Thoracic aorta (tissue), 2 donors: ENCODE measurements around the gene LONRF2. TPM values are rescaled to one million over a fixed set of nuclear protein-coding genes. Genes with fewer than 3 reads are reported as not detected.

Experiments
- ATAC-seq: fragments of 150-250 bp; one replicate; pipeline ENCODE4 v1.8.0; 2017; ENCODE audit warnings: low read depth; ENCODE audit not compliant: insufficient number of reproducible peaks, low FRiP score
- DNase-seq: peaks from one replicate; pipeline ENCODE4 v3.0.0-alpha.2; 2020; ENCODE audit warnings: low spot score
- H3K27ac ChIP-seq, 2 donors: fragments of 200-600 bp; sonication (generic); 1 replicate in 1 of 2; 2 replicates in 1 of 2; pipeline ENCODE4 v1.5.1; 2016; ENCODE audit warnings: mild to moderate bottlenecking in 2 of 2, moderate library complexity in 2 of 2
- H3K27me3 ChIP-seq: fragments of 200-600 bp; sonication (generic); replicated peaks from 2 replicates; pipeline ENCODE4 v1.6.0; 2016; ENCODE audit warnings: mild to moderate bottlenecking; ENCODE audit not compliant: insufficient read depth
- H3K36me3 ChIP-seq: fragments of 200-600 bp; sonication (generic); one replicate; pipeline ENCODE4 v1.5.1; 2016
- H3K4me1 ChIP-seq, 2 donors: fragments of 200-600 bp; sonication (generic); 1 replicate in 1 of 2; 2 replicates in 1 of 2; pipeline versions ENCODE4 v1.5.1 to v1.6.0; 2016; ENCODE audit warnings: low read depth in 2 of 2, mild to moderate bottlenecking in 1 of 2; ENCODE audit not compliant: control insufficient read depth in 1 of 2
- H3K4me3 ChIP-seq: fragments of 200-600 bp; sonication (generic); 2 replicates; pipeline ENCODE4 v1.5.1; 2016; ENCODE audit warnings: mild to moderate bottlenecking
- H3K9me3 ChIP-seq: fragments of 200-600 bp; sonication (generic); 2 replicates; pipeline ENCODE4 v1.5.1; 2016
- CTCF ChIP-seq: fragments of 200-600 bp; sonication (generic); IDR thresholded peaks from one replicate; pipeline ENCODE4 v1.5.1; 2019; ENCODE audit warnings: antibody characterized with exemption
- total RNA-seq, 2 donors: library from RNA; depleted of rRNA; stranded (reverse); fragments of >200 nt; gene quantifications; one replicate each; pipeline versions ENCODE4 v1.1.0 to v1.2.3, GENCODE V29; 2016

The LONRF2 gene
- total RNA-seq, 2 donors from 2014 or later, result 7.0 to 17.4 TPM

GRCh38 chr2:100285691-100286090 is 36.6 kb downstream of the LONRF2 start:
- ATAC-seq, result no peak
- no peak for DNase-seq
- no peak for TF ChIP-seq CTCF
- H3K36me3 ChIP-seq, result peaks cover 13% of the 10 kb centered on the region
- no peak overlapping the region for H3K4me3 ChIP-seq
- H3K4me1 ChIP-seq, result peaks cover 0 to 10% of the 10 kb centered on the region in 2 donors
- H3K27me3 ChIP-seq, result no peaks in the 10 kb centered on the region
- no peak overlapping the region for H3K27ac ChIP-seq
- no peaks in the 10 kb centered on the region for H3K9me3 ChIP-seq

- Histone ChIP-seq H3K4me1 (peaks cover 0 to 10% of the 10 kb centered on the region in 2 donors), H3K36me3 (peaks cover 13% of the 10 kb centered on the region), H3K9me3 (no peaks in the 10 kb centered on the region), H3K27me3 (no peaks in the 10 kb centered on the region), H3K27ac (no peak overlapping the region), H3K4me3 (no peak overlapping the region)
- TF ChIP-seq CTCF, result no peak
- ATAC-seq (no peak), DNase-seq (no peak)
These were observed 37.3 kb downstream of the LONRF2 start for GRCh38 chr2:100285011-100285410.

GRCh38 chr2:100283724-100284501 is 38.4 kb downstream of the LONRF2 start:
- TF ChIP-seq CTCF, result no peak
- ATAC-seq (no peak), DNase-seq (no peak)
- no peaks in the 10 kb centered on the region for H3K27me3 ChIP-seq
- no peaks in the 10 kb centered on the region for H3K9me3 ChIP-seq
- H3K4me1 ChIP-seq, result peaks cover 0 to 10% of the 10 kb centered on the region in 2 donors
- no peak overlapping the region for H3K27ac ChIP-seq
- no peak overlapping the region for H3K4me3 ChIP-seq
- peaks cover 13% of the 10 kb centered on the region for H3K36me3 ChIP-seq

- TF ChIP-seq CTCF, result no peak
- Histone ChIP-seq H3K4me1 (peaks cover 0 to 10% of the 10 kb centered on the region in 2 donors), H3K27me3 (no peaks in the 10 kb centered on the region), H3K27ac (peak overlapping the region; percentile 11 to 43), H3K9me3 (no peaks in the 10 kb centered on the region), H3K36me3 (peaks cover 11% of the 10 kb centered on the region), H3K4me3 (peak overlapping the region; percentile 55)
- DNase-seq (peak; percentile 41), ATAC-seq (peak; percentile 24)
These were observed 40.5 kb downstream of the LONRF2 start for GRCh38 chr2:100281521-100282438.
